Activated CD8-positive, alpha-beta memory T cell treated with anti-CD3 and anti-CD28 coated beads, Interleukin-2, amount 50 U/mL, for 48 hours (primary cell): Measurements from ENCODE around the gene AK2.
A peak's percentile ranks its signal among the peaks of the same experiment; 100 is the strongest.
"Not testable (repeated sequence)": the region's sequence is repeated elsewhere in the genome, so short reads cannot be mapped to it uniquely, and the experiment has no call there.

Source experiments
- DNase-seq: peaks from one replicate; pipeline ENCODE4 v3.0.0-alpha.2; 2020

AK2 gene

DNA sequence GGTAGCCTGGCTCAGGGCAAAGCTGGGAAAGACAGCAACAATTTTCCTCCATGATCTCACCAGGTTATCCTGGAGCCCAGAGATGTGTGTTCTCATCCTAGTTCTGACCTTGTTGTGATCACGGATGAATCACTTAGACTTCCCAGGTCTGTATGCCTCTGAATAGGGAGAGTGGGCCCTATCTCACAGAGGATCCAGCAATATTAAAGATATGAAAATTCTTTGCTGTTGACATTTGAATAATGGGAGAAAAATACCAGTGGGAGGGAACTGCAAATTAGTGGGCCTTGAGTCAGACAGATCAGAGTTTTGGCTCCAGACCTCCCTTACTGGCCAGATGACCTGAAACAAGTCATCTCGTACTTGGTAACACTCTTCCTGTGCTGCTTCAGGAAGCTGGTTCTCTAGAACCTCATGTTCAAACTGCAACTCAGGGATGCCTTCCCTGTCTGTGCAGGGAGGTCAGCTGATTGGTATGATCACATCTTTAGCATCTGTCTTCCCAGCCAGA, 39.2 kb downstream of the AK2 start:
- no peak for DNase-seq

DNA sequence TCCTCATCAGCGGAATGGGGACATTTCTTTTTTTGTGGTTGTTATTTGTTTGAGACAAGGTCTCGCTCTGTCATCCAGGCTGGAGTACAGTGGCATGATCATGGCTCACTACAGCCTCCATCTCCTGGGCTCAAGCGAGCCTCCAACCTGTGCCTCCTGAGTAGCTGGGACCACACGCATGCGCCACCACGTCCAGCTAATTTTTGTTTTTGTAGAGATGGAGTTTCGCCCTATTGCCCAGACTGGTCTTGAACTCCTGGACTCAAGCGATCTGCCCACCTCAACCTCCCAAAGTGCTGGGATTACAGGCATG, 43.4 kb downstream of the AK2 start:
- not testable (repeated sequence) for DNase-seq

DNA sequence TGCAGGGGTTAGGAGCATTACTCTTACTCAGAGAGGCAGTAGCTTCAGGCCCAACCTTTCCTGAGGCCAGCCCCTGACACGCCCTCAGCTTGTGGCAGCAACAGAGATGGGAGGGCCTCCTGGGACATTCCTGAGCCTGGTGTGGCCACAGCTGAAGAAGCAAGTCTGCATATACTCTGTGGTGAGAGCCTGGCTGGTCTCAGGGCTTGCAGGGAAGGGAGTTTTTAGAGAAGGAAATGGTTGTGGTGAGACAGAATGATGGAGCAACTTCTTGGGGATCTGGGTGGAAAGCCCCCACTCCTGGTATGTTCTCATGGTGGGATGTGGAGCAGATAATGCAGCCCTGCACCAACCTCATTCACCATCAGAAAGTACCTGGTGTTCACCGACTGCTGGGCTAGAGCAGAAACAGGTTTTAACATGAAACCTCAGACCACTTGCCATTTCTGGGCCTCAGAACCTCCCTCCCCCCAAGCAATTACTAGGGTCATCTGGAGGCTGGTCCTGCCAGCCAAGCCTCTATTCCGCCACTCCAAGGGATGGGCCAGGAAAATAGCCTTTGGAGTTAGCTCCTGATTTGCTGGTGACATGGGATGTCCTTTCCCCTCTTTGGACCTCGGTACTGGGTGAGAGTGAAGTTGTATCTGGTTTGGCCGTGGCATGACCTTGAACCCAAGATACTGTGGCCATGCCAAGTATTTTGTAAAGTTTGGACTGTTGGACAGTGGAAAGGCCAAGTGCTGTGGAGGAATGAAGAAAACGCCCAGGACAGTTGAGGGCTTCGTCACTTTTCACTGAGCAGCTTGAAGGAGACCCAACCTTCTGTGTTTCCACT, 44.0 kb downstream of the AK2 start:
- DNase-seq, result peak; percentile 84

DNA sequence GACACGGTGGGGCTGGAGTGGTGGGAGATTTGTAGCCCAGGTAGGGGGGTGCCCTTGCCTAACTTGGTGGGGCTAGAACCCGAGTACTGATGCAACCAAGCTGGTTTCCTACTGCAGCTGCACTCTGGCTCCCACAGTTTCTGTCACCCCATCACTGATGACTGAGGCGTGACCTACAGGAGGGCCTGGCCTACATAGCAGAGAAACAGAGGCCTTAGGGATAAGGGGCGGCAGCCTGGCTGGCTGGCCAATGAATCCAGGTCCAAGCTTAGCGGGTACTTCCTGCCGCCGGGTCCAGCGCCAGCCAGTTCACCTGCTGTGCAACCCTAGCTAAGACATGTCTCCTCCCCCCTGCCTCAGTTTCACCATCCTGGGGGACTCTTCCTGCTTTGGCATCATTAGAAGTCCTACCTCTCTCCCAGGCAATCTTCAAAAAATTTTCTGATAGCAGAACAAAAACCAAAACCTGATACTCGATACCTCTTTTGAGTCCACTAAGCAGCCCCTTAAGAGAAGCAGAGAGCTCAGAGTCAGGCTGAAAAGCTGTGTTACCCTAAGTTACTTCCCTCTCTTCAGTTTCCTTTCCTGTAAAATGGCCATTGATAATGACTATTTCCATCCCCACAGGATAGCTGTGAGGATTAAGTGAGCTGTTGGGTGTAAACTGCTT, 44.7 kb downstream of the AK2 start:
- no peak for DNase-seq

DNA sequence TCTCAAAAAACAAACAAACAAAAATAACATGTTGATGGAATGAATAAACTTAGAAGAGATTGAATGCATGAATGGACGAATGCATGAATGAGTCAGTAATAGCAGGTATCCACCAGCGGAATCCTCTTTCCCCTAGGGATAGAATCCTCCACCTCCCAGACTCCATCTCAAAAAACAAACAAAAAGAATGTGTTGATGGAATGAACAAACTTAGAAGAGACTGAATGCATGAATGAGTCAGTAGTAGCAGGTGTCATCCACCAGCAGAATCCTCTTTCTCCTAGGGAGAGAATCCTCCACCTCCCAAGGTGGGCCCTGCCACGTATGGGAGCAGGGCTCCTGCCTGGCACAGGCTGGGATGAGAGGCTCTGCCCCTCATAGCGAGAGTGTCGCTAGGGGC, 45.3 kb downstream of the AK2 start:
- no peak for DNase-seq

DNA sequence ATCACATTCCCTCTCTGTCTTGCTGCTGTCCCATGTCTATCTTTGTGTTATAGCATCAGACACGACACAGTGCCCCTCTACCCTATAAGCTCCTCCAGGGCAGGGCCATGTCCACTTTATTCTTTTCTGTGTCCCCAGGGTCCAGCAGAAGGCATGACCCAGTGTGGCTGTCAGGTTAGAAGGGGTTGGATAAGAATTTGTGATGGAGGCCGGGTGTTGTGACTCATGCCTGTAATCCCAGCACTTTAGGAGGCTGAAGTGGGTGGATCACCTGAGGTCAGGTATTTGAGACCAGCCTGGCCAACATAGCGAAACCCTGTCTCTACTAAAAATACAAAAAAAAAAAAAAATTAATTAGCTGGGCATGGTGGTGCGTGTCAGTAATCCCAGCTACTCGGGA, 45.8 kb downstream of the AK2 start:
- no peak for DNase-seq

DNA sequence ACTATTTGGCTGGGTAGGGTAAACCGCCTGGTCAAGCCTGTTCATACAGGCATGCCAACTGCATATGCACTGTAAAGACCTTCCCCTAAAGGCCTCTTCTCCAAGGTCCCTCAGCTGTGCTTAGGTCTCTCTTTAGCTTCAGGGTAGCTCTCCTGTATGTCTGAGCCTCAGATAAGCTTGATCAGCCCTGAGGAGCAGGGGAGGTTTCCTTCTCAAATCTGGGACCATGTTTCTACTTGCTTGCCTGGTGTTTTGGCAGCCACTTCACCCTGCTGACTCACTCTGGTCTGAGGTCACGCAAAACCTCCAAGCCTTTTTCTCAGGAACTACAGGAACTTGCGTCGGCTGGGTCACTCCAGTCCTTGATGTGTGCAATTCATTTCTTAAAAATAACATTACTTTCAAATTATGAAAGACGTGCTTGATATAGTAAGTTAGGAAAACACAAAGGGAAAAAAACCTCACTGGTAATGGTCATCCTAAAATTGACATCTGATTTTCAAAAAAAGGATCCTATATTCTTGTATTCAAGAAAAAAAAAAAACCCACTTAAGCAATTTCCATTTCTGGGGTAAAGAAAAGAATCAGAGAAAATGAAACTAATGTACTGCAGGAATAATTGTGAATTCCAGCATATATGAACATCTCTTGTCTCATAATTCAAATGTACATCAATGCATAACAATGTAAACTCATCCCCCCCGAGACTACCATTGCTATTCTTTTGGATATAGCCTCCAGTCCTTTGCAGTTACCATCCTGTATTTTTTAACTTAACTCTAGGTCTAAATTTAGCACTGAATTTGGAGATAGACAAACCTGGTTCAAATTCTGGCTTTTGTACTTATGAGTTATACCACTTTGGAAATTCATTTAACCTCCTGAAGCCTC, 47.3 kb downstream of the AK2 start:
- peak; percentile 73 for DNase-seq

DNA sequence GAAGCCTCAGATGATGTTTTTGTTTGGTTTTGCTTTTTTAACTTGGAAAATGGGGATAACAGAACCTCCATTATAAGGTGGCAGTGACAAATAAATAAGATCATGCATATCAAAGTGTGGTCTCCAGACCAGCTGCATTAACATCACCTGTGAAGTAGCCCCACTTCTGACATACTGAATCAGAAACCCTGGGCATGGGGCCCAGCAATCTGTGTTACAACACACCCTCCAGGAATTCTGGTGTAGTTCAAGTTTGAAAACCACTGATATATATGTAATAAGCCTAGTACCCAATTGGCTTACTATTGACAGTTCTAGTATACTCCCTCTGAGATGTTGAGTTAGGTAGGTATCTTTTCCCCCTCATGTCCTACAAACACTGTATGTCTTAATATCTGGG, 48.0 kb downstream of the AK2 start:
- DNase-seq, result no peak

DNA sequence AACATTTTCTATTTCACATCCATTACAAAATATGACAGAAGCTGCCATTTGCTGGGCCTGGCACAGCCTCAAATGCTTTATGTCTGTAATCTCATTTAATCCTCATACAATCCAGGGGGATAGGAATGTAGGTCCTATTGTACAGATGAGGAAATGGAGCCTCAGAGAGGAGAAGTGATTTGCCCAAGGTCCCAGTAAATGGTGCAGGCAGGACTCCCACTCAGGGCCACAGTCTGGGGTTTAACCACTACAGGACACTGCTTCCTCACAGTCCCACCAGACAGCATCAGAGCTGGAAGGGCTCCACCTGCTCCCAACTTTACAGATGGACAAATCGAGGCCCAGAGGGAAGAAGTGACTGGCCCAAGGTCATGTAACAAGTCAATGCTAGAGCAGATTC, 51.5 kb downstream of the AK2 start:
- no peak for DNase-seq

DNA sequence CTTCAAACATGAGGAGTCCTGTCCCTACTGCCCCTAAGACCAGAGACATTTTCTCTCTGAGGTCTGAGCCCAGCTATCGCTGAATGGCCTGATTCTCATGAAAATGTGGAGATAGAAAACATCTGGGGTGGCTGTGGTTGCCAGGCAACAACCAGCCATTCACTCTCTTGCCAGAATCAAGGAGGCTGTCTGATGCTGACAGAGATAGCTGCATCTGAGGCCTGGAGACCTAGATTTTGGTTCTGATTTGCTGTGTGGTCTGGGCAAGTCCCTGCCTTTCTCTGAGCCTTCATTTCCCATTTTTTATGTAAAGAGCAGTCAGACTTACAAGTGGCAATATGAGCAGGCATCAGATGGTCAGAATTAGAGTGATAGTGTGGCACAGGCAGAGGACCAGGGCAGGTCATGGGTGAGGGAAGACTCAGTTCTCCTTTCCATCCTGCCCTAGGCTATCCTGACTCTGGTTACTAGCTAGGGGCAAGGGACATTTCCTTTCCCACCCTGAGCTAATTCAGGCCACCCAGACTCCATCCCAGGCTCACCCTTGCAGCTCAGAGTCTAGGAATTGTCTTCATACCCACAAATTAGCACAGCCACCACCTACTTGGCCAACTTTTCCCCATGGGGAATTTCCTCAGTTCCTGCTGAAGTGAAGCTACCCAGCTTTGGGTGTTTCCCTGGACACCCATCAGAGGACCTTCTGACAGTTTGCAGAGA, 52.1 kb downstream of the AK2 start:
- DNase-seq, result no peak

DNA sequence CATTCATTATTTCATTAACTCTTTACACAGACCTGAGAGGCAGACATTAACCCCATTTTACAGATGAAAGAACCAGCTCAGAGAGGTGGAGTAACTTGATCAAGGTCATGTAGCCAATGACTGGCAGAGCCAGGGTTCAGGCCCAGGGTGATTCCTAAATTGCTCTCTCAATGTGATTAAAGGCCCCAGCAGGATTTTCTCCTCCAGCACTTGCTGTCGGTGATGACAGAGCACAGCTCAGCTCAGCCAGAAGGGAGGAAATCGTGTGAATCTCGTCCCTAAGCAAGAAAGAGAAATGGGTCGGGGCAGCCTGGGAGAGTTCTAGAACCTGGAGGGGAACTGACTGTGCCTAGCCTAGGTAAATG, 52.6 kb downstream of the AK2 start:
- DNase-seq, result no peak

DNA sequence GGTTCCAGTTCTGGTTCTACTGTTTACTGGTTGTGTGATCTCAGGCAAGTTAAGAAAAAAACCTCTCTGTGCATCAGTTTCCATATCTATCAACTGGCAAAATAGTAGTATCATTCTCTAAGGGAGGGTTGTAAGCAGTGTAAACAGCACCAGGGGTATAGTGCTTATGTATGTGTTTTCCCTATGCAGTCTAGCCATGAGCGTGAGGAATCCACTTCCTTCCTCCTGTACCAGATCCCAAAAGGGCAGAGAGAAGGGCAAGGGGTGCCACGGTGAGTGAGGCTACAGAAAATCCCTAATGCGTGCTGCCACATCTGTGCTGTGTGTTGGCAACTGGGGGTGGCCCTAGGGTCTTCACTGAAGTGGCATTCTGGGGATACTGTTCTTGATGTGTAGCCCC, 53.7 kb downstream of the AK2 start:
- no peak for DNase-seq

DNA sequence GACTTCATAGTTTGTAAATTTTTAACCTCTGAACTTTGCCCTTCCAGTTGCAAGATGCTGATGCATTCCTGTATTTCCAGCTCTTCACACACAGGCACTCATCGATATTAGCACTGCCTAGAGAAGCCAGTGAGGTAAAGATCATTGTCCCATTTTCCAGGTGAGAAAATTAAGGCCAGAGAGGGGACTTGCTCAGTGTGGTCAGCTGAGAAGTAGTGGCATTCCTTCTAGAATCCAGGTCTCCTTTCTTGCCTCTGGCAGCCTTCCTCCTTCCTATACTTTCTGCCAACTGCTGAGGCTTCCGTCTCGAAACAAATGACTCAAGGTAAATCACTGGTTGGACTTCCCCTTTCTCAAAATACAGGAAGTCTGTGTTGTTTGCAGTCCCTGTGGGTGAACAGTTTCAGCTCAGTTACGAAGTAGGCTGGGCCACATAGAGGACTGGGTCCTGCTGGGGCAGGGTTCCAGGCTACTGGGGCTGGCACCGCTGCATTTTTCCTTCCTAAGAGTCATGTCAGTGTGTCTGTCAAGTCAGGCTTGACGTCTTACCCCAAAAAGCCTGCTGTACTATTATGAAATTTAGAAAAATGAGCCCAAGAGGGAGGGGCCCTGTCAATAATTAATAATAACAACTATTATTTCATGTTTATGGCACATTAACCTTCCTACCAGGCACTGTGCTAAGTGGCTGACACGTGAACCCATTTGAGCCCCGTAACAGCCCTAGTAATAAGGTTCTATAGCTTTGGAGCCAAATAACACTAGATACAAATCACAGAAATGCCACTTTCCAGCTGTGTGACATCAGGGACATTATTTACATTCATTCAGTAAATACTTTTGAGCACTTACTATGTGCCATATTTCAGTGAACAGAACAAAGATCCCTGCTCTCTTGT, 55.4 kb downstream of the AK2 start:
- peak; percentile 78 for DNase-seq

DNA sequence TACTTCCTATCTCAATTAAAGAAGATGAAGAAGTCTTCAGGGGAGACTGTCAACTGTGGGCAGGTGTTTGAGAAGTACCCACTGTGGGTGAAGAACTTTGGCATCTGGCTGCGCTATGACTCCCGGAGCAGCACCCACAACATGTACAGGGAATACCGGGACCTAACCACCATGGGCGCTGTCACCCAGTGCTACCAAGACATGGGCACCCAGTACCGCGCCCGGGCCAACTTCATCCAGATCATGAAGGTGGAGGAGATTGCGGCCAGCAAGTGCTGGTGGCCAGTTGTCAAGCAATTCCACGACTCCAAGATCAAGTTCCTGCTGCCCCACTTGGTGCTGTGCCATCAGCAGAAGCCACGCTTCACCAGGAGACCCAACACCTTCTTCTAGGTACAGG, 56.6 kb downstream of the AK2 start:
- DNase-seq, result no peak

DNA sequence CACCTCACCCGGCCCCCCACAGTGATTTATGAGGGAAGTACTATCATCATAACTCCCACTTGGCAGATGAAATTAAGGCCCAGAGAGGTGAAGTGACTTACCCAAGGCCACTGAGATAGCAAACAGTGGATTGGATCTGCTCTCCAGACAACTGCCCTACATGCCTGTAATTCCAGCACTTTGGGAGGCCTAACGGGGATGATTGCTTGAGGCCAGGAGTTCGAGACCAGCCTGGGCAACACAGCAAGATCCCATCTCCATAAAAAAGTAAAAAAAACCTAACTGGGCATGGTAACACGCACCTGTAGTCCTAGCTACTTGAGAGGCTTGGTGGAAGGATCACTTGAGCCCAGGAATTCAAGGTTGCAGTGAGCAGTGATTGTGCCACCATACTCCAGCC, 57.8 kb downstream of the AK2 start:
- no peak for DNase-seq

DNA sequence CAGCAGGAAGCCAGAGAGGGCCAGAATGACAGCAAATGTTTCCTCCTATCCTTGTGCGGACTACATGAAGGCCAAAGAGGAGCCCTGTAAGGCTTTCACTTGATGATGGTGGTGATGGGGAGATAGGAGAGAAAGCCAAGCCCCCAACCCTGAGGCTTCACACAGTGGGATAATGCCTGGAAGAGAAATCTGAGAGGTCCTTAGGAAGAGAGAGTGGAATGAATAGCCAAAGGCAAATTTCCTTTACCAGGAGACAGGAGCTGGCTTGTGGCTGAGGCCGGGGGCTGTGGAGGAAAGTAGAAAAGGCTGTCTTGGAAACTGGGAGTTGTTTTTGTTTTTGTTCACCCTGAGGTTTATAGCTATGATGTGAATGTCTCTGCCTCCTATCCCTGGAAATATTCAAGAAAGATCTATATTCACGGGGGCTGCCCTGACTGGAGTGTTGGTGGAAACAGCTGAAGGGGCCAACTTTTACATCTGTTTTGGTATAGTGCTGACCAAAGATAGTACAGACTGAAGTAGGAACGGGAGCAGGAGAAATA, 59.1 kb downstream of the AK2 start:
- DNase-seq, result no peak

DNA sequence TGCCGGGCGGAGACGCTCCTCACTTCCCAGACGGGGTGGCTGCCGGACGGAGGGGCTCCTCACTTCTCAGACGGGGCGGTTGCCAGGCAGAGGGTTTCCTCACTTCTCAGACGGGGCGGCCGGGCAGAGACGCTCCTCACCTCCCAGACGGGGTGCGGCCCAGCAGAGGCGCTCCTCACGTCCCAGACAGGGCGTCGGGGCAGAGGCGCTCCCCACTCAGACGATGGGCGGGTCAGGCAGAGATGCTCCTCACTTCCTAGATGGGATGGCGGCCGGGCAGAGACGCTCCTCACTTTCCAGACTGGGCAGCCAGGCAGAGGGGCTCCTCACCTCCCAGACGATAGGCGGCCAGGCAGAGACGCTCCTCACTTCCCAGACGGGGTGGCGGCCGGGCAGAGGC, 61.6 kb downstream of the AK2 start:
- DNase-seq, result not testable (repeated sequence)

DNA sequence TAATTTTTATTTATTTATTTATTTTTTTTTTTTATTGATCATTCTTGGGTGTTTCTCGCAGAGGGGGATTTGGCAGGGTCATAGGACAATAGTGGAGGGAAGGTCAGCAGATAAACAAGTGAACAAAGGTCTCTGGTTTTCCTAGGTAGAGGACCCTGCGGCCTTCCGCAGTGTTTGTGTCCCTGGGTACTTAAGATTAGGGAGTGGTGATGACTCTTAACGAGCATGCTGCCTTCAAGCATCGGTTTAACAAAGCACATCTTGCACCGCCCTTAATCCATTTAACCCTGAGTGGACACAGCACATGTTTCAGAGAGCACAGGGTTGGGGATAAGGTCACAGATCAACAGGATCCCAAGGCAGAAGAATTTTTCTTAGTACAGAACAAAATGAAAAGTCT, 63.2 kb downstream of the AK2 start:
- not testable (repeated sequence) for DNase-seq

DNA sequence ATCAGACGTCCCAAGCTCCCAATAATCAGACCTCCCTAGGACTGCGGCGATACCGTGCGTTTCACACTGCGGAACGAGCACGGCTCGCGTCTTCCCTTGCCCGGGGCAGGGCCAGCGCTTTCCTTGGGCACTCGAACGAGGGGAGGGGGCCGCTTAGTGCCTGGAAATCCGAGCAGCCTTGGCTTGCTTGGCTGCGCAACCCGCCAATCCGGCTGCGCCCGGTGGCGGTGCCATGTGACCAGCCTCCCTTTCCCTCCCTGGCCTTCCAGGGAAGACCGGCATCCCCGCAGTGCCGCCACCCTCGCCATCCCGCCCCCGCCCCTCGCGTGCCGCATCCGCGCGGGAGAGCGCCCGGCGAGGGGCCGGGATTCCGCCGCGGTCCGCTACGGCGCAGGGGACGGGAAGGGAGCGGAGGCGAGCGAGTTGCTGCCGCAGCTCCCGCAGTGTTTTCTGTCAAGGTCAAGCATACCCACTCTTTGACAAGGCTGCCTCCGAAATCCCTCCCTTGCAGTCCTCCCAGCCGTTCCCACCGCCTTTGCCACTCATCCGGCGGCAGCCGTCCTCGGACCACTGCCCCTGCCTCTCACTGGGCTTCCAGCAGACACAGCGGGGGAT, 63.8 kb downstream of the AK2 start:
- no peak for DNase-seq

DNA sequence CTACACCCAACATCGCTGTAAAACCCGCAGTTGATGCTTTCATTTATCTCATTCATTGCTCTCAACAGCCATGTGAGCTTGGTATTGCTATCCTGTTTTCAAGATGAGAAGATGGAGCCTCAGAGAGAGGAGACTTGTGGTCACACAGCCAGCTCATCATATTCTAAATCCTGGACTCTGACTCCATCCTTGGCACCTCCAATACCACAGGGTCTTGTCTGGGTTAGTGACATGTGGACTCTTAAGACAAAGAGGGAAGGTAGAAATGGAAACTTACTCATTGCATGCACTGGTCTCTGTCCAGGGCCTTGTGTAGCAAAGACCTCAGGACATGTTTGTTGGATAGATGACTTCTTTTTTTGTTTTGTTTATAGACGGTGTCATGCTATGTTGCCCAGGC, 65.1 kb downstream of the AK2 start:
- DNase-seq, result no peak

DNA sequence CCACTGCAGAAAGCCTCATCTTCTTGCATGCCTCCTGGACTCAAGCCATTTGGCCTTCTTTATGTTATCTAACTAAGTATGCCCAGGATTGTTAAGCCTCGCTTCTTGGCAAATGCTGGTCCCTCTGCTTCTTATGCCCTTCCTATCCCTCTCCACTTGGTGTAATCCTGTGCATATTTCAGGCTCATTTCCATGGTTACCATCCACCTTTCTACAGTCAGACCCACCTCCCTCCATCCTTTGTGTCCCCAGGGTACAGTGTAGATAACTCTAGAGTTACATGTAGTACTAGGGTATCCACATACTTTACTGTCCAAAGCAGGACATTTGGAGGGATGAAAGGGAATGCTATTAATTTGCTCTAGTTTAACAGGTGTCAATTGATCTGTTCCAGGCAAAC, 65.5 kb downstream of the AK2 start:
- no peak for DNase-seq
